NCI-H748 (cell line): ENCODE data around the gene MSRB1.
"Not testable (repeated sequence)": the region's sequence is repeated elsewhere in the genome, so short reads cannot be mapped to it uniquely, and the experiment has no call there.

Experiments
- DNase-seq: peaks from one replicate; lab custom pipeline; 2025; ENCODE audit not compliant: unreplicated experiment; lab: John Stamatoyannopoulos, UW

MSRB1 gene

GRCh38 chr16:1903845-1904840 is 38.9 kb downstream of the MSRB1 start:
- peak; percentile 70 for DNase-seq

- no peak for DNase-seq
Measured at GRCh38 chr16:1903220-1903574, 39.8 kb downstream of the MSRB1 start.

GRCh38 chr16:1902547-1903219 is 40.3 kb downstream of the MSRB1 start:
- DNase-seq, result no peak

GRCh38 chr16:1900452-1900774 is 42.6 kb downstream of the MSRB1 start:
- DNase-seq, result peak; percentile 92

DNA sequence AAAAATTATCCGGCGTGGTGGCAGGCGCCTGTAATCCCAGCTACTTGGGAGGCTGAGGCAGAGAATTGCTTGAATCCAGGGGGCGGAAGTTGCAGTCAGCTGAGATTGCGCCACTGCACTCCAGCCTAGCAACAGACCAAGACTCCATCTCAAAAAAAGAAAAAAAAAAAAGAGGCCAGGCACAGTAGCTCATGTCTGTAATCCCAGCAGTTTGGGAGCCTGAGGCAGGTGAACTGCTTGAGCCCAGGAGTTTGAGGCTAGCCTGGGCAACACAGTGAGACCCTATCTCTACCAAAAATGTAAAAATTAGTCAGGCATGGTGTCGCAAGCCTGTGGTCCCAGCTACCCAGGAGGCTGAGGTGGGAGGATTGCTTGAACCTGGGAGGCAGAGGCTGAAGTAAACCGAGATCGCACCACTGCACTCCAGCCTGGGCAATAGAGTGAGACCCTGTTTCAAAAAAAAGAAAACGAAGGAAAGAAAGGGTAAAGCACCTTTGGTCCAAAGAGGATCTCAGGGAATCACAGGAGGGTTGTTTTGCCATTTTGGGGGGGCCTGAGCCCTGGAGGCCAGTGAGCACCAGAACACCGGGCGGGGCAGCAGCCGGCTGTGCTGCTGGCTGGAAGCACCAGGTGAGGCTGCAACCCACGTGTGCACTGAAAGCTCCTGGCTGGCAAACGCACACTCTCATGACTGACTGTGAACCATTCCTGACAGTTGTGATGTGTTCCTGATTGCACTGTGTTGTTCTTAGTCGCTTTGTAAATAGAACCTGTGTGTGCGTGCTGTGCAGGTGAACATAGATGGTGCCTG is 43.2 kb downstream of the MSRB1 start:
- no peak for DNase-seq

- DNase-seq, result not testable (repeated sequence)
Measured at GRCh38 chr16:1897692-1898091, 45.3 kb downstream of the MSRB1 start.

DNA sequence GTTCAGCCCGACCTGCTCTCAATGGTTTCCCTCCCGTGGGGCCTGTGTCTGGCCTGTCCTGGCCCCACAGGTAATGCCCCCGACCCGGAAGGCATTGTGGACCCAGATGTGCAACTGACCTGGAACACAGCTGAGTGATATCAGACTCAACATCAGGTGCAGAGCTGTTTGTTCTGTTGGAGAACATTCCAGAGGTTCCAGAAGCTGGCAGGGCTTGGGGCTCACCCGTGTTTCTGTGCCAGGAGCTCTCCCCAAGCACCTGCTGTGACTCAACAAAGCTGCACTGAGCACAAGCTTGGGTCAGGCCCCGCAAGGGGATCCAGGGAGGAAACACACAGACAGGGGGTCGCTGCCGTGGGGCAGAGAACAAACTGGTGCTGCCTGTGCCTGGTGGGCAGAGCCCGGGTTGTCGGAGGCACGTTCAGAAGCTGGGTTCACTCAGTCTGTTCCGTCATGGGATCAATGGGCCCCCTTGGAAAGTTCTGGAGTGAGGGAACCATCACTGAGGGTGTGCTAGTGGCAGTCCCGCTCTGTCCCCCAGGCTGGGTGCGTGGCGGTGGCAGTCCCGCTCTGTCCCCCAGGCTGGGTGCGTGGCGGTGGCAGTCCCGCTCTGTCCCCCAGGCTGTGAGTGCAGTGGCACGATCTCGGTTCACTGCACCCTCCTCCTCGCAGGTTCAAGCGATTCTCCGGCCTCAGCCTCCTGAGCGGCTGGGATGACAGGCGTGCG is 46.9 kb downstream of the MSRB1 start:
- no peak for DNase-seq

DNA sequence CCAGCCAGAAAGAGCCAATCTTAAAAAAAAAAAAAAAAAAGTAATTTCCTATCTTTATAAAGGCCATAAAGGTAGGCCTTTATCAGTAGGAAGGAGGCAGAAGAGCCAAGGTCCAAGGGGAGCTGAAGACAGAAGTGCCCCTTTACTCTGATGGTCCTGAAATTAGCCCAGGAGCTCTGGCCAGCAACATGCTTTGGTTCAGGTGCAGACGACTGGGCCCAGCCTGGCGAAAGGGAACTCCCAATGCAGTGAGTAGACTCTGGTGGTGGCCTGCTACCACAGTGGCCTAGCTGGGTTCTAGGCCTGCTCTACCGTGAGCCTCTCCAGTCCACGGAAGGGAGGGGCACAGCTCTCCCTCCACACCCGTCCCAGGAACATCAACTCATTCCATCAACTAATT is 47.9 kb downstream of the MSRB1 start:
- DNase-seq, result no peak

GRCh38 chr16:1890708-1891050 is 52.3 kb downstream of the MSRB1 start:
- peak; percentile 9 for DNase-seq

GRCh38 chr16:1890024-1890707 is 52.8 kb downstream of the MSRB1 start:
- DNase-seq, result no peak
